Activated CD4-positive, alpha-beta T cell treated with anti-CD3 and anti-CD28 coated beads, Interleukin-2, Interleukin-6, amounts not matched to agents 100 ng/mL and 50 ng/mL, durations not matched to agents 16 hours and 8 hours (primary cell): Measurements from ENCODE around the gene GPRIN1.
"Not testable (repeated sequence)": the region's sequence is repeated elsewhere in the genome, so short reads cannot be mapped to it uniquely, and the experiment has no call there.

ENCODE experiments used
- DNase-seq: peaks from one replicate; pipeline ENCODE4 v3.0.0-alpha.2; 2020

Gene GPRIN1

GRCh38 chr5:176565760-176566288 lies 44.1 kb downstream of the GPRIN1 start:
- DNase-seq: no peak

GRCh38 chr5:176564002-176564401 lies 46.0 kb downstream of the GPRIN1 start:
- no peak for DNase-seq

DNA sequence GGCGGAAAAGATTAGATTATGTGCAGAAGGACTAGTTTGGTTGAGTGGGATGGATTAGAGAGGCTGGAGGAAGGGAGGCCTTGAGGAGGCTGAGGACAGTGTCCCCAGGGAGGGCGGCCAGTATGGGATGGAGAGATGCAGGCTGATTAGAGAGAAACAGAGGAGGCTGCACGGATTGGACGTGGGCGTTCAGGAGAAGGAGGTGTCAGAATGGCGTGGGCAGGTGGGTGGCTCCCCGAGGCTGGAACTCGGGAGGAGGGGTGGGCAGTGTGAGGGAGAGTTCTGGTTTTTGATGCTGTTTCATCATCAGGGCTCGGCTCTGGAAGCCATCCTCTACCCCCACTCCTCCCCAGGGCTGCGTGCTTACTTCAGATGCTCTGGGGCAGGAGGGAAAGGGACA lies 47.8 kb downstream of the GPRIN1 start:
- no peak for DNase-seq

DNA sequence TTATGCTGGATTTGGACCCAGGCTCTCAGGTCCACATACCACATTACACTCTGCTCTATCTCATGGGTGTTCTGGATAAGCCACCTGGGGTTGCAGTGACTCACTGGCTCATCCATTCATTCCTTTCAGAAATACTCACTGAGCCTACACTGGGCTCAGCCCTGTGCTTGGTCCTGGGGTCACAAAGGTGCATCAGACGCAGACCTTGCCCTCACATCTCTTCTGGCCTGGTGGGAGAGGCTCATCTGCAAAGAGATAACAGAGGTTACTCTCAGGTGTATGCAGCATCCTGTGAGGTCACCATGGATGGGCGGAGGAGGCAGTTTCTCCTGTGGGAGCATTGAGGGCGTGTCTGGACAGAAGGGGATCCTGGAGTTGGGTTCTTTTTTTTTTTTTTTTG lies 48.7 kb downstream of the GPRIN1 start:
- DNase-seq: no peak

DNA sequence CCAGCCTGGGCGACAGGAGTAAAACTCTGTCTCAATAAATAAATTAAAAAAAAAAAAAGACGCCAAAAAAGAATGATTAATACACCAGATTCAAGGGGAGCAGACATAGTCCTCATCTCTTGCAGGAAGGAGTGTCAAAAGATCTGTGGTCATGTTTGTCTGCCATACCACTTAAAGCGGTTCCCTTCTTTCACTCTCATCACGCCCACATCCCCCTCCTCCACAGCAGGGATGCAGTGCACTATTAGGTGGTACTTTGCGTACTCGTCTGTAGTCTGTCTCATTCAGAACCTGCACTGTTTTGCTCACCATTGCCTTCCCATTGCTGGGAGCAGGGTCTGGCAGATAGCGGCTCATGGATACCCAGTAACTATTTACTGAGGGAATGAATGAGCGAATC lies 49.6 kb downstream of the GPRIN1 start:
- DNase-seq: no peak

DNA sequence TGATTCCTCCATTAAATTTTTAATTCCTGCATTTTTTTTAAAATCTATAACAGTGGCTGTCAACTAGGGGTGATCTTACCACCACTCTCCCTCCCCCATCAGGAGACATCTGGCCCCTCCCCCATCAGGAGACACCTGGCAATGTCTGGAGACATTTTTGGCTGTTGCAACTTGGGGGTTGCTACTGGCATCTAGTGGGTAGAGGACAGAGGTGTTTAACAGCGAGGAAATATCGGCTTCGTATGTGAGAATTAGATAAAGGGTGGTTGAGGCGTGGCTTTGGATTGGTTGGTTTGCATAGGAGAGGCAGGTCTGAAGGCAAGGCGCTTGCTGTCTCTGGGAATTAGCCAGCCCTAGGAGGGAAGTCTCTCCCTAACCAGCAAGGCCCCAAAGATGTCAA lies 50.3 kb downstream of the GPRIN1 start:
- no peak for DNase-seq

- DNase-seq: no peak
These were observed 52.1 kb downstream of the GPRIN1 start for GRCh38 chr5:176557846-176558245.

DNA sequence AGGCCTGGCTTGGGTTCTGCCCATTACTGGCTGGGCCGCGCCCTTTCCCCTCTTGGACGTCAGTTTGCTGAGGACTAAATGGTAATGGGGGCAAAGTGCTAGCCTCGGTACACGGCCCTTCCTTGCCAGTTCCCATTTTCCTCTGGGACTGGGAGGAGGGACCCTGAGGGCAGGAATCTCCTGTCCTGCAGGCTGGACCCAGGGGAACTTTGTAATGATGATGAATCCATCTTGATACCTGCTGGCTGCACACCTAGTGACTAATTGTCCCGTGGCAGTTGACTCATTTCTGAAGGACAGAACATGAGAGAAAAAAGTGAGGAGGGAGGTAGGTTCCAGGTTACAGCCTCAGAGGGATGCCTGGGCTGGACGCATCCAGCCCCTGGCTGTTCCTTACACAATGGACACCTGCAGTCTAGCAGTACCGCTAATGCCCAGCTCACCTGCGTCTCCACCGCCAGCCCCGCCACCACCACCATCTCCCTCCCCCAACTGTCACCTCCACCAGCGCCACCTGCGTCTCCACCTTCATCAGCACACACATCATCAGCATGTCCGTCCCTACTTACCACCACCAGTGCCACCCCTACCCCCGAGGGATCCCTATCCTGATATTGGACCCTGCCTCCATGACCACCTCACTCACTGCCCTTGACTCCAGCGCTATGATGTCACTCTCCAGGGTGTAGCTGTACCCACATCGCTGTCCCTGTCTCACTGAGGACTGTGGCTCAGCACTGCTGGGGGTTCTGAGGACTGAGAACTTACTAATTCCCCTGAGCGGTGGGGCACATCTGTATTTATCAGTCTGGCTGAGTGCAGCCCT lies 56.5 kb downstream of the GPRIN1 start:
- DNase-seq: no peak

GRCh38 chr5:176552332-176552869 lies 57.6 kb downstream of the GPRIN1 start:
- DNase-seq: no peak

GRCh38 chr5:176550937-176551336 lies 59.0 kb downstream of the GPRIN1 start:
- not testable (repeated sequence) for DNase-seq

DNA sequence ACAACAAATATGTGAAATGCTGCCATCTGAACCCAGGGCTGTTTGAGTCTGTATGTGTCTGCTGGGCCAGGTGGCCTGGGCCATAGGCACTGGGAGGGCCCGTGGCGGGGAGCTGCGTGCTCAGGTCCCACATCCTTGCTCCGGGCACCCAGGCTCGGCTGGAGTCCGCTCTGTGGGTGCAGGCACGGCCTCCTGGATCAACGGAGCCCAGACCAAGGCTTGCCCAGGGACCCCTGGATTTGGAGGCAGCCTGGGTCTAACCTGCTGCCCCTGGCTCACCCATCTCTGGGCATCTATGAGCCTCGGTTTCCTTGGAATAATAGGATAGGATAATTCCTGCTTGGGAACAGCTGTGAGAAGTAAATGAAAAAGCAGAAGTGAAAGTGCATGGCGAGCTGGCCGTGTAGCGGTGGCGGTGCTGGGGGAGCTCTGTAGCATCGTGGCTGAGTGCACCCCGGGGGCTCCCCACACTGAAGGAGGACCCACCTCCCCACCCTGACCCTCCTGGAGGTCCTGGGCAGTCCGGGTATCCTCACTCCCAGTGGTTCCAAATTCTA lies 59.6 kb downstream of the GPRIN1 start:
- no peak for DNase-seq

GRCh38 chr5:176549871-176550270 lies 60.1 kb downstream of the GPRIN1 start:
- DNase-seq: no peak

DNA sequence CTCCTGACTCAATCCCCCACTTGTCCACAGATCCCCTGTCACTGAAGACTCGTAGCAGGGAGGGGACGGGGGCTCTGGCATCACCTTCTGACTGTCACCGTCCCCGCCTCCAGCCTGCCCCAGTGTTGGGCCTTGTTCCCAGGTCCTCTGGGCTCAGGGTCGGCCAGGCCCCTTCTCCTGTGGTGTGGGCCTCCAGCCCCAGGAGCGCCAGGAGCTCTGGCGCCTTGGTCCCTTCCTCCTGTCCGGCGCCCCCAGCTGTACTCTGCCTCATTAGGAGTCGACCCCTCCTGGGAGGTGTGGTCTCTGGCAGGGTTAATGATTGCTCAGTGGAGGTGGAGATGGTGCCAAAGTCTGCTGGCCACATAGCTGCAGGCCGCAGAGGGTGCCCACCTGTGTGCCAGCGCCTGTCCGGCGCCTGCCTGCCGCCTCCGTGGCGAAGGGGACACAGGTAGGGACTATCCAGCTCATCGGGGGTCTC lies 61.0 kb downstream of the GPRIN1 start, which contains the start of gene CDHR2:
TSS of gene CDHR2 (plus strand) at position 376 of the 478 bp plus-strand sequence. CDS start 16,011 bp downstream, outside the sequence.
- DNase-seq: no peak

- peak; percentile 40 for DNase-seq
These were observed 62.2 kb downstream of the GPRIN1 start for GRCh38 chr5:176547802-176548201.
